Activated CD4-positive, alpha-beta T cell treated with anti-CD3 and anti-CD28 coated beads, Interleukin-2, amount 10 ng/mL, durations not matched to agents 24 days and 14 days (primary cell): ENCODE measurements around the gene CLTB. TPM values are rescaled to one million over a fixed set of nuclear protein-coding genes. Genes with fewer than 3 reads are reported as not detected.
A peak's percentile ranks its signal among the peaks of the same experiment; 100 is the strongest.
"Not testable (repeated sequence)": the region's sequence is repeated elsewhere in the genome, so short reads cannot be mapped to it uniquely, and the experiment has no call there.

ENCODE experiments used
- DNase-seq: peaks from one replicate; pipeline ENCODE4 v3.0.0; 2022
- H3K27ac Mint-ChIP-seq: one replicate; pipeline ENCODE4 v1.8.0; 2022; ENCODE audit warnings: mild to moderate bottlenecking, mixed read lengths
- H3K27me3 Mint-ChIP-seq: one replicate; pipeline ENCODE4 v1.8.0; 2022; ENCODE audit warnings: mixed read lengths
- H3K36me3 Mint-ChIP-seq: one replicate; pipeline ENCODE4 v1.8.0; 2022; ENCODE audit warnings: low read depth, mild to moderate bottlenecking, mixed read lengths
- H3K4me1 Mint-ChIP-seq: one replicate; pipeline ENCODE4 v1.8.0; 2021; ENCODE audit warnings: mixed read lengths
- H3K4me3 Mint-ChIP-seq: one replicate; pipeline ENCODE4 v1.8.0; 2022; ENCODE audit warnings: mild to moderate bottlenecking, moderate library complexity, mixed read lengths
- H3K9me3 Mint-ChIP-seq: one replicate; pipeline ENCODE4 v1.8.0; 2021; ENCODE audit warnings: mixed read lengths
- intact Hi-C: fragments of 100-400 bp; cut with micrococcal nuclease; formaldehyde crosslinking; loops from one replicate; pipeline ENCODE4 v1.15.1; 2023
- total RNA-seq: library from RNA; stranded (reverse); gene quantifications from 2 replicates; pipeline ENCODE4 v1.2.3, GENCODE V29; 2022

The CLTB gene
- total RNA-seq, 1 donor from 2014 or later: 76.2 TPM

DNA sequence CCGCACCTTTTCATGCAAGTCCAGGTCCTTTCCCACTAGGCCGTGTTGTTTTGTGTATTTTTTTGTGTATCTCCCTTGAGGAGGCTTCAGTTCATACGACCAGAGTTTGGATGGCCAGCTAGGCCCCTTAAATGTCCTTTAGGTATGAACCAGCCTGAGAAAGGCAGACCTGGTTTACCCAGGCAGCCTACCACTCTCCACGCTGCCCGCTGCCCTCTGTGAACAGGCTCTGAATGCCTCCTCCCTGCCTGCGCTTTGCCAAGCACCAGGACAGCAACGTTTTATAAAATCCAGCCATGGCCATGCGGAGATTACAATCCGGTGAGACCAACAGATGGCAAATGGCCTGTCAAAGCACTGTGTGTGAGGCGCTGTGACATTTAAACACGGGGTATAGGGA is 626 bp upstream of the CLTB start:
- Mint-ChIP-seq H3K36me3 (no peaks in the 10 kb centered on the region), H3K4me1 (peaks cover 27% of the 10 kb centered on the region), H3K27me3 (peaks cover 12% of the 10 kb centered on the region), H3K27ac (peak overlapping the region; percentile 6), H3K9me3 (no peaks in the 10 kb centered on the region), H3K4me3 (peak overlapping the region; percentile 57)
- DNase-seq: no peak
- intact Hi-C loops: loop anchor here (1.0 to 5.0 kb wide), 5 partner anchors 28 to 200 kb away; partner anchors contain the start of genes FAF2 and RNF44

DNA sequence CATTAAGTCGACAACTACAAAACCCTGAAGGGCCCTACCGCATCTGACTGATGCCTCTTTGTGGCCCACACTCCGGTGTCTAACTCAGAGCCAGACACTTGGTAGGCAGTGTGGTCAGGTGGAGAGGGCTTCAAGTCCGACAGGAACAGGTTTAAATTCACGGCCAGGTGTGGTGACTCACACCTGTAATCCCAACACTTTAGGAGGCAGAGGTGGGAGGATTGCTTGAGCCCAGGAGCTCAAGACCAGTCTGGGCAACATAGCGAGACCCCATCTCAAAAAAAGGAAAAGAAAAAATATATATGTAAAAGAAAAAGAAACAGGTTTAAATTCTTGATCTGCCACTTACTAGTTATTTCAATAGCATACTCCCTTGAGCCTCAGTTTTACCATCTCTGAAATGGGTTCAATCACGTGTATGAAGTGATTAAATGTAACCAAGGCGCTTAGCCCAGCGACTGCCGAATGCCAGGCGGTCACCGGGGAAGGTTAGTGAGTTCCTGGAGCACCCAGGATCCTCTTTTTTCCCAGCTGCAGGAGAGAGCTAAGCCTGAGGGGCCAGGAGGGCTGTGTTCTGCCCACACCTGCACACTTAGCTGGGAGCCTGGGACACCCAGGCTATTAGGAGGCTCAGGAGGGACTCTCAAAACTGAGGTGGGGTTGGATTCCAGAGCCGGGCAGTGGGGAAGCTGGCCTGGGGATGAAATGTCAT is 943 bp downstream of the CLTB start:
- H3K27me3 Mint-ChIP-seq: peaks cover 3% of the 10 kb centered on the region
- H3K36me3 Mint-ChIP-seq: peaks cover 3% of the 10 kb centered on the region
- H3K4me1 Mint-ChIP-seq: peaks cover 32% of the 10 kb centered on the region
- H3K9me3 Mint-ChIP-seq: no peaks in the 10 kb centered on the region
- H3K27ac Mint-ChIP-seq: peak overlapping the region; percentile 78
- peak overlapping the region; percentile 86 for H3K4me3 Mint-ChIP-seq
- intact Hi-C loops: loop anchor here (5.0 kb wide), 1 partner anchor 202 kb away; no protein-coding TSS in a partner anchor
- no peak for DNase-seq

DNA sequence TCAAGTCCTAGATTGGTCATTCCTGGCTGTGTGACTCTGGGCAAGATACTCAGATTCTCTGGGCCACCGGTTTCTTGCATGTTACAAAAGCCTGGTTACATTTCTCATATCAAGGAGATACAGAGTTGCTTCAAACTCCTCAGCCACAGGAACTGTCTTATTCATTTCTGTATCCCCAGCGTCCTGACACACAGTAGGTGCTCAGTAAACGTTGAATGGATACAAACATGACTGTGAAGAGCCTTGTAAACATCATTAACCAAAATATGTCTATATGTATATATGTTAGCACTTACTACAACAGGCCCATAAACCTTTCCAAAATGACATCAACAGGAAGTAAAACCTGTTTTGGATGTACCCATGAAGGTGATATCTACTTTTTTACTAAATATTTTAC is 1.6 kb downstream of the CLTB start:
- peak overlapping the region; percentile 28 for H3K27ac Mint-ChIP-seq
- peak overlapping the region; percentile 86 for H3K4me3 Mint-ChIP-seq
- H3K36me3 Mint-ChIP-seq: peaks cover 8% of the 10 kb centered on the region
- intact Hi-C loops: loop anchor here (5.0 kb wide), 1 partner anchor 203 kb away; no protein-coding TSS in a partner anchor
- peaks cover 32% of the 10 kb centered on the region for H3K4me1 Mint-ChIP-seq
- no peak for DNase-seq
- no peaks in the 10 kb centered on the region for H3K27me3 Mint-ChIP-seq
- no peaks in the 10 kb centered on the region for H3K9me3 Mint-ChIP-seq

DNA sequence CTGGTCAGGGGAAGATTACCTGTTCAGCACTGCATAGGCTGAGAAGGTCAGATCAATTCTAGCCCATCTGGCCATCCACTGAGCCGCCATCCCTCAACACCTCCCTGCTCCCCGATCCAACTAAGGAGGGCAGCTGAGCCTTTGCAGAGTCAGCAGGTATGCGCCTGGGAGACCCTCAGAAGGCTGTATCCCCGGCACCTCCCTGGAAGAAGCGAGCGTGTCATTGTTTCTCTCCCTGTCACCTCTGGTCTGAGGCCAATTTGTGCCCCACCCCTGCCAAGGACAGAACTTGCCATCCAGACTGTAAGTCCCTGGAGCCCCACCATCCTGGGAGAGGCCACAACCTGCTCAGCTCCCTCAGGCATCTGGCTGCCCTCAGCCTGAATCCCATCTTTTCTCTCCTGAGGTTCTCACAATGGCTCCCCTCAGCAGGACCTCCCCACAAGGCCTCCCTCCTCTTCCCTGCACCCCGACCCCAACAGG is 2.6 kb downstream of the CLTB start:
- H3K27me3 Mint-ChIP-seq: no peaks in the 10 kb centered on the region
- no peak overlapping the region for H3K4me3 Mint-ChIP-seq
- H3K4me1 Mint-ChIP-seq: peaks cover 32% of the 10 kb centered on the region
- no peaks in the 10 kb centered on the region for H3K9me3 Mint-ChIP-seq
- peaks cover 9% of the 10 kb centered on the region for H3K36me3 Mint-ChIP-seq
- no peak overlapping the region for H3K27ac Mint-ChIP-seq
- intact Hi-C loops: no loop called here
- DNase-seq: no peak

DNA sequence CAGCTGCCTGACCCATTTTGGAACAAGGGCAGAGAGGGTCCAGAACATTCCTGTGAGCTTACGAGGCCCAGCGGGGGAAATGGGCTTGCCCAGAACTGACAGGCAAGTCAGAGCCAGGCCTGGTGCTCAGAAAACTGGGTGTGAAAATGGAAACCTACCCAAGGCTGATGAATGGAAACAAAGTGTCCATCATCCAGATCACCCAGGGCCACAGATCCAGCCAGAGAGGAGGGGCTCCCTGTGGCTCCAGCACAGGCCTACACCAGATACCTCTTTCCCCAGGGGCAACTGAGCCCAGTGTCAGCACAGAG is 3.1 kb downstream of the CLTB start:
- no peak overlapping the region for H3K4me3 Mint-ChIP-seq
- no peak for DNase-seq
- H3K27me3 Mint-ChIP-seq: no peaks in the 10 kb centered on the region
- H3K27ac Mint-ChIP-seq: no peak overlapping the region
- H3K36me3 Mint-ChIP-seq: peaks cover 9% of the 10 kb centered on the region
- no peaks in the 10 kb centered on the region for H3K9me3 Mint-ChIP-seq
- H3K4me1 Mint-ChIP-seq: peaks cover 32% of the 10 kb centered on the region
- intact Hi-C loops: no loop called here

DNA sequence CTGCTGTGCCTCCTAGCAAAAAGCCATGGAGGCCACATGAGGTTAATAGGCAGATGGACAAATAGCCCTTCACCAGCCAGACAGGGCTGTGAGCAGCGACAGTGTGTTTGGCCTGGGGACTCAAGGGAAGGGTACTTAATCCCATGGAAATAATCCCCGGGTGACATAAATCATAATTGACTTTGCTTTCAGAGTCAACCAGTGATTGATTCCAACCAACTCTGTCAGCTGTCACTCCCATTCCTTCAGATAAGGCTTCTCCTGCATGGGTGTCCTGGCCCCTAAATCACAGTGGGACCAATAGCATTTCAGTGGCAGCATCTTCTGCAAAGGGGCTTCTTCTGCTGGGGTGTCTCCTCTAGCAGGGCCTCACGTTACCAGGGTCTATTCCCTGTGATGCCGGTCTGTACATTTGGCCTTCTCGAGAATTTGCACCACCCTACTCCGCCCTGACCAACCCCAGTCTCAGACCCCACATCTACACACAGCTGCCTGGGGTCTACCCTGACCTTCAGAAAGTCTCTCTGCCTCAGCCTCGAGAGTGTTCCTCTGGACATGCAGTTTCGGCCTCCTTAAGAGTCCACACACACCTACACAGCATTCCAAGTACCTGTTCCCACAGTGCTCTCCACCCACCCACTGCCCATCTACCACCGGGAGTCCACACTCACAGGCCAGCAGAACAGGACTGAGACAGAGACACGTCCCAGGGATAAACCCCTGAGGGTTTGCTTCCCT is 3.7 kb downstream of the CLTB start:
- Mint-ChIP-seq H3K27me3 (no peaks in the 10 kb centered on the region), H3K27ac (no peak overlapping the region), H3K4me3 (no peak overlapping the region), H3K36me3 (peaks cover 12% of the 10 kb centered on the region), H3K4me1 (peaks cover 32% of the 10 kb centered on the region), H3K9me3 (no peaks in the 10 kb centered on the region)
- intact Hi-C loops: no loop called here
- DNase-seq: peak; percentile 54

DNA sequence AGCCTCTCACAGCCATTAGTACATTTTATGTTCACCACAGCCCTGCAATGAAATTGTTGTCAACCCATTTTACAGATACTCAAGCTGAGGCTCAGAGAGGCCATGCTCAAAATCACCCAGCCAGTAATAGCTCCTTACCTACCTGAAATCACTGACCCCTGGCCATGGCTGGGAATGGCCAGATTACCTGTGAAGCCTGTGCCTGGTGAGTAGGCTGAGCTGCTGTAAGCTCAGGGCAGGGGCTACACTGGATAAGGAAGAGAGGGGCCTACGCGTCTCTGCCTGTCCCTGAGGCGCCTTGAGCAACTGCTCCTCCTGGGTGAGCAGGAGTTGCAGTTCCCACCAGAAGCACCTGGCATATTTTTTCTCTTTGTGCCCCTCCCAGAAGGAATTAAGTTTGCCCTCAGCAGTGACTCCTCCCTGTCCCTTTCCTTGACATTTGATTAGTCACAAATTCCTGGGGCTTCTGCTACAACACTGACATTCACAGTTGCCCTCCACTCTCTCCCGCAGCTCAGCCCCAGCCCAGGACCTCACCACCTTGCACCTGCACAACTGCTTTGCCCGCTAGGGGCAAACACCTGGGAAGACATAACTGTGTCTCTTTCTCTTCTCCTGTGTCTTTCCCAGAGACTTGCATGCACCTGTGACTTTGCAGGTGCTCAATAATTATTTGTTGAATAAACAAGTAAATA is 5.7 kb downstream of the CLTB start:
- no peak for DNase-seq
- Mint-ChIP-seq H3K27me3 (no peaks in the 10 kb centered on the region), H3K36me3 (peaks cover 16% of the 10 kb centered on the region), H3K4me1 (peaks cover 27% of the 10 kb centered on the region), H3K9me3 (no peaks in the 10 kb centered on the region), H3K27ac (no peak overlapping the region), H3K4me3 (no peak overlapping the region)
- intact Hi-C loops: no loop called here

DNA sequence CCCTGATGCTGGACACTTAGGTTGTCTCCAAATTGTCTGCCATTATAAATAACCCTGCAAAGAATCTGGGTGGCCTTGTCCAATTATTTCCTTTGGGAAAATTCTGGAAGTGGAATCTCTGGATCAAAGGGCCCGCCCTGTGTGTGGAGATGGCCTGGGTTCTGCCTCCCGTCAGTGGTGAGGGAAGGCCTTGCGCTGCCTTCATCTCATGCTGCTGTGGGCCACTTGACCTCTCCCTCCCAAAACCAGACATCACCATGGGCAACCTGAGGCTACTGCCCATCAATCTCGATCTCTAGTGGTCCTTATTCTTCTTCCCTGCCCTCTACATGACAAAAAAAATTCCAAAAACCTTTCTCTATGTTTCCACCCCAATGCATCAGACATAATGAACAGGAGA is 6.6 kb downstream of the CLTB start:
- no peak overlapping the region for H3K4me3 Mint-ChIP-seq
- no peaks in the 10 kb centered on the region for H3K27me3 Mint-ChIP-seq
- H3K9me3 Mint-ChIP-seq: no peaks in the 10 kb centered on the region
- peaks cover 20% of the 10 kb centered on the region for H3K4me1 Mint-ChIP-seq
- no peak for DNase-seq
- no peak overlapping the region for H3K27ac Mint-ChIP-seq
- H3K36me3 Mint-ChIP-seq: peaks cover 18% of the 10 kb centered on the region
- intact Hi-C loops: no loop called here

DNA sequence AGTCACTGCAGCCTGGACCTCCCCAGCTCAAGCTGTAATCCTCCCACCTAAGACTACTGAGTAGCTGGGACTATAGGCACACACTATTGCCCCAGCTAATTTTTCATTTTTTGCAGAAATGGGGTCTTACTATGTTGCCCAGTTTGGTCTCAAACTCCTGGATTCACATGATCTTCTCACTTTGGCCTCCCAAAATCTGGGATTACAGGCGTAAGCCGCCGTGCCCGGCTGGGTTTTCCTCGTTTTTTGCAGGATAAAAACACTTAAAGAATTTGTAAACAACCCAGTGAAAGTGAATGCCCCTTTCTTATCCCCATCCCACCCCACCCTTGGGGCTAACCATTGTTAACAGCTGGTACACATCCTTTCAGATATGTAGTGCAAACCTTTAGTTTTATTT is 7.7 kb downstream of the CLTB start:
- Mint-ChIP-seq H3K36me3 (peaks cover 18% of the 10 kb centered on the region), H3K9me3 (no peaks in the 10 kb centered on the region), H3K4me1 (peaks cover 10% of the 10 kb centered on the region), H3K27me3 (no peaks in the 10 kb centered on the region), H3K27ac (no peak overlapping the region), H3K4me3 (no peak overlapping the region)
- no peak for DNase-seq
- intact Hi-C loops: no loop called here

DNA sequence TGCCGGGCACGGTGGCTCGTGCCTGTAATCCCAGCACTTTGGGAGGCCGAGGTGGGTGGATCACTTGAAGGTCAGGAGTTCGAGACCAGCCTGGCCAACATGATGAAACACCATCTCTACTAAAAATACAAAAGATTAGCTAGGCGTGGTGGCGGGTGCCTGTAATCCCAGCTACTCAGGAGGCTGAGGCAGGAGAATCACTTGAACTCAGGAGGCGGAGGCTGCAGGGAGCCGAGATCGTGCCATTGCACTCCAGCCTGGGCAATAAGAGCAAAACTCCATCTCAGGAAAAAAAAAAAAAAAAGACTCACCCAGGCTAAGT is 8.1 kb downstream of the CLTB start:
- H3K27me3 Mint-ChIP-seq, H3K4me1 Mint-ChIP-seq, DNase-seq, H3K4me3 Mint-ChIP-seq, intact Hi-C loops, H3K9me3 Mint-ChIP-seq, H3K27ac Mint-ChIP-seq: not testable (repeated sequence)
- peaks cover 18% of the 10 kb centered on the region for H3K36me3 Mint-ChIP-seq

DNA sequence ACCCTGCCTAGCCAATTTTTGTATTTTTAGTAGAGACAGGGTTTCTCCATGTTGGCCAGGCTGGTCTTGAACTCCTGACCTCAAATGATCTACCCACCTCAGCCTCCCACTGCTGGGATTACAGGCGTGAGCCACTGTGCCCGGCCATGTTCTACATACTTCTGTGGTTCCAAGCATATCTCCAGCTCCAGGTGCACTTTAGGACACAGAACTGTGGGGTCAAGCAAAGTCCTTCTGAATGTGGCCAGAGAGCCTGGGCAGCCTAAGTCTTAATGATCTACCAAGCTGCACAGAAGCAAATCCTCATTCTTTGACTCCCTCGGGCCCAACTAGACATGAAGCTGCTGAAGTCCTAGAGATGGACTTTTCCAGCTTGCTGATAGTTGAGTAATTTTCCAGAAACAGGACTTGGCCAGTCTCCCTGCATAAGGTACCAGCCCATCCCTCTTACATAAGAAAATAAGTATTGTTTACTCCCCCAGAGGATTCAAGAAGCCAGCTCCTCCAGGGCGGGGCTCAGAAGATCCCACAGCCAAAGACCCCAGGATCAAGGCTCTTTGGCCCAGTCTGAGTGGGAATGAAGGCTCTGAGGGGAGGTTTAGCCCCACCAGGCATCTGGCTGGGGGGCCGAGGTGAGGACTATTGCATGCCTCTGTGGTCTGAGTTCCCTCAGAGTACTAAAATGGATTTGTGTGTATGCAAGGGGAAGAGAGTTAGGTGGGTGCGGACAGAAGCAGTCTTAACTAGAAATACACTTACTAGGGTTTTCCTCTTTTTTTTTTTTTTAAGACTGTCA is 8.7 kb downstream of the CLTB start:
- no peaks in the 10 kb centered on the region for H3K27me3 Mint-ChIP-seq
- H3K27ac Mint-ChIP-seq: no peak overlapping the region
- peaks cover 18% of the 10 kb centered on the region for H3K36me3 Mint-ChIP-seq
- no peak for DNase-seq
- no peaks in the 10 kb centered on the region for H3K9me3 Mint-ChIP-seq
- peaks cover 7% of the 10 kb centered on the region for H3K4me1 Mint-ChIP-seq
- intact Hi-C loops: no loop called here
- H3K4me3 Mint-ChIP-seq: no peak overlapping the region

DNA sequence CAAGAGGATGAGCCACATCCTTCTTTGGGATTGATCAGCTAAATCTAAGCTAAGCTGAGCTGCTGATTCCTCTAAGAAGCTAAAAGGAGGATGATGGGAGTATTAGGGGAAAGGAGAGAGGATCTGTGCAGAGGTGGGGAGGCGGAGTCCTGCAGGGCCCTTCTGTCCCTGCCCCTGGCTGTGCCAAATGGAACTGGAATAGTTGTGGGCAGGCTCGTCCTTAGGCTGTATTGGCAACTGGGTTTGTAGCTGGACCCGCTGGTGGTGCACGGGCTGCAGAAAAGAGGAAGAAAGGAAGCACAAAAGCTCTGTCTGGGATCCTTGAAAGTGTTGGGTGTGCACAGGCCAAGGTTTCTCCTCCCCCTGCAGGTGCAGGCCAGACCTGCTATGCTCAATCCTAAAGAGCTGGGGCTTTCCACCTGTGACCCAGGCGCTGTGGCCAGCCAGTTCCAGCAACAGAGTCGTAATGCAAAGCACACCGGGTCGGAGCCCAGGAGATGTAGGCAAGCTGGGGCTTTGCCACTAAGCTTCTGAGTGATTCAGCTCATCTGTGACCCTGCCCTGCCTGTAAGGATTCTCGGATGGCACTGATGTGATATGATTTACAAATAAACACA is 9.8 kb downstream of the CLTB start:
- H3K27me3 Mint-ChIP-seq: no peaks in the 10 kb centered on the region
- H3K36me3 Mint-ChIP-seq: peaks cover 18% of the 10 kb centered on the region
- H3K27ac Mint-ChIP-seq: no peak overlapping the region
- intact Hi-C loops: no loop called here
- H3K9me3 Mint-ChIP-seq: no peaks in the 10 kb centered on the region
- no peak overlapping the region for H3K4me3 Mint-ChIP-seq
- H3K4me1 Mint-ChIP-seq: peaks cover 4% of the 10 kb centered on the region
- no peak for DNase-seq

DNA sequence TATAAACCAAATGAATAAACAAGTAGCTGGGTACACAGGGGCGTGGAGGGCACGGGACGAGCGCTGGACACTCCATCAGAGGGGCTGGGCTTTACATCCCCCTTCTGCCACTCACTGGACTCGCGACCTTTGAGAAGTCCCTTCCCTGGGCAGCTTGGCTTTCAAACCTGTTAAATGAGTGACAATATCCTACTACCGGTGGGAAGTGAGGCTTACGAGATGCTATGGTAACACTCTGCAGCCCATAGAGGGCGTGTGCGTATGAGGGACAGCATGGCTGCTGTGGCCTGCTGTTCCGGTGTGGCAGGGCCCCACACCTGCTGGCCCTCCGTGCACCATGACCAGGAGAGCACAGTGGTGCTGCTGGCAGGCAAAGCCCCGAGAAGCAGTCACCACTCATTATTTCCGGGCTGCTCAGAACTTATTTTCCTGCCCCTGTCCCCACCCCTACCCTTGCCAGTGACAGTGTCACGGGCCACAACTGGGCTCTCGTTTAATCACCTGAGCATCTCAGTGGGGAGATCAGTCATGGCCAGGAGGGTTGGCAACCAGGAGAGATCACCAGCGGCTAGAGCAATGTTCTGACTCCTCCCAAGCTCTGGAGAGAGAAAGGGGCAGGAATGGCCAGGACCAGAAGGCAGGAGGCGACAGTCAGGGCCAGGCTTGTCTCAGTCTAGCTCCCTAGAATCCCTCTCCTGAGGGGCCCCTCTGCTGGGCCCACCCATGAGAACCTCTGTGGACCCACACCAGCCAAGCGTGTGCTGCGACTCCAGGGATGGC is 10.5 kb downstream of the CLTB start:
- no peak for DNase-seq
- H3K27me3 Mint-ChIP-seq: no peaks in the 10 kb centered on the region
- no peak overlapping the region for H3K27ac Mint-ChIP-seq
- H3K36me3 Mint-ChIP-seq: peaks cover 15% of the 10 kb centered on the region
- no peak overlapping the region for H3K4me3 Mint-ChIP-seq
- intact Hi-C loops: no loop called here
- no peaks in the 10 kb centered on the region for H3K9me3 Mint-ChIP-seq
- H3K4me1 Mint-ChIP-seq: peaks cover under 1% of the 10 kb centered on the region
